Astrocyte (in vitro differentiated cells and primary cell): ENCODE data around the gene SRRM4. TPM values are rescaled to one million over a fixed set of nuclear protein-coding genes. Genes with fewer than 3 reads are reported as not detected.

Experiments used
- DNase-seq: peaks from one replicate; pipeline ENCODE4 v3.0.0-alpha.2; 2010; ENCODE audit warnings: low read depth
- FAIRE-seq: peaks from 2 replicates; lab custom pipeline; 2011; peaks lifted over from hg19 to GRCh38; lab: Jason Lieb, UNC
- H2AFZ ChIP-seq: 2 replicates; pipeline ENCODE4 v1.6.0; 2012; ENCODE audit warnings: low read depth, low read length, inconsistent platforms
- H3K27ac ChIP-seq: 2 replicates; pipeline ENCODE4 v1.5.1; 2011; ENCODE audit warnings: low read depth, low read length, inconsistent platforms
- H3K27me3 ChIP-seq: 2 replicates; pipeline ENCODE4 v1.6.0; 2011; ENCODE audit warnings: low read length, inconsistent platforms; ENCODE audit not compliant: insufficient read depth
- H3K36me3 ChIP-seq: 2 replicates; pipeline ENCODE4 v1.5.1; 2011; ENCODE audit warnings: low read length, inconsistent platforms; ENCODE audit not compliant: insufficient read depth
- H3K4me1 ChIP-seq: 2 replicates; pipeline ENCODE4 v1.5.1; 2011; ENCODE audit warnings: low read length, inconsistent platforms; ENCODE audit not compliant: insufficient read depth
- H3K4me2 ChIP-seq: 2 replicates; pipeline ENCODE4 v1.6.0; 2012; ENCODE audit warnings: low read length, inconsistent platforms
- H3K4me3 ChIP-seq: 2 replicates; pipeline ENCODE4 v1.5.1; 2011; ENCODE audit warnings: low read depth, mild to moderate bottlenecking, low read length, inconsistent platforms; ENCODE audit not compliant: insufficient read depth
- H3K79me2 ChIP-seq: 2 replicates; pipeline ENCODE4 v1.6.0; 2012; ENCODE audit warnings: mild to moderate bottlenecking, low read length, inconsistent platforms; ENCODE audit not compliant: insufficient read depth
- H3K9ac ChIP-seq: 2 replicates; pipeline ENCODE4 v1.6.0; 2012; ENCODE audit warnings: mild to moderate bottlenecking, low read length, inconsistent platforms
- H3K9me3 ChIP-seq: 2 replicates; pipeline ENCODE4 v1.5.1; 2012; ENCODE audit warnings: low read depth, mild to moderate bottlenecking, low read length, inconsistent platforms; ENCODE audit not compliant: insufficient read depth
- H4K20me1 ChIP-seq: 2 replicates; pipeline ENCODE4 v1.6.0; 2012; ENCODE audit warnings: low read length, inconsistent platforms; ENCODE audit not compliant: insufficient read depth
- H3K27ac Mint-ChIP-seq: one replicate; pipeline ENCODE4 v1.8.0; 2021; ENCODE audit warnings: mild to moderate bottlenecking, mixed read lengths; ENCODE audit not compliant: unreplicated experiment
- H3K27me3 Mint-ChIP-seq: one replicate; pipeline ENCODE4 v1.8.0; 2021; ENCODE audit warnings: low read depth, mixed read lengths; ENCODE audit not compliant: unreplicated experiment
- H3K36me3 Mint-ChIP-seq: one replicate; pipeline ENCODE4 v1.8.0; 2021; ENCODE audit warnings: low read depth, mixed read lengths; ENCODE audit not compliant: unreplicated experiment
- H3K4me1 Mint-ChIP-seq: one replicate; pipeline ENCODE4 v1.8.0; 2021; ENCODE audit warnings: low read depth, mixed read lengths; ENCODE audit not compliant: unreplicated experiment
- H3K4me3 Mint-ChIP-seq: one replicate; pipeline ENCODE4 v1.8.0; 2021; ENCODE audit warnings: mild to moderate bottlenecking, moderate library complexity, mixed read lengths; ENCODE audit not compliant: unreplicated experiment
- H3K9me3 Mint-ChIP-seq: one replicate; pipeline ENCODE4 v1.8.0; 2021; ENCODE audit warnings: mild to moderate bottlenecking, mixed read lengths; ENCODE audit not compliant: unreplicated experiment
- CTCF ChIP-seq: IDR thresholded peaks from 2 replicates; pipeline ENCODE4 v1.5.1; 2011; ENCODE audit warnings: low read depth, mild to moderate bottlenecking, inconsistent platforms, low read length, moderate library complexity; ENCODE audit not compliant: insufficient read depth
- EZH2 ChIP-seq: IDR thresholded peaks from 2 replicates; pipeline ENCODE4 v1.6.1; 2012; ENCODE audit warnings: mild to moderate bottlenecking, low read length, inconsistent platforms; ENCODE audit not compliant: insufficient read depth
- total RNA-seq: library from RNA; stranded (reverse); gene quantifications from 2 replicates; pipeline ENCODE4 v1.2.1, GENCODE V29; 2021

SRRM4 gene
- total RNA-seq, 1 donor from 2014 or later = 0.30 TPM

GRCh38 chr12:119044094-119044493 lies 62.8 kb downstream of the SRRM4 start:
- H3K4me1 Mint-ChIP-seq = no peaks in the 10 kb centered on the region
- no peak overlapping the region for H3K4me2 ChIP-seq
- no peak overlapping the region for H3K4me3 Mint-ChIP-seq
- no peaks in the 10 kb centered on the region for H3K27me3 ChIP-seq
- H3K4me1 ChIP-seq = no peaks in the 10 kb centered on the region
- H3K27ac Mint-ChIP-seq = no peak overlapping the region
- no peaks in the 10 kb centered on the region for H4K20me1 ChIP-seq
- H3K36me3 ChIP-seq = no peaks in the 10 kb centered on the region
- DNase-seq (no peak), FAIRE-seq (no peak)
- no peak overlapping the region for H3K27ac ChIP-seq
- H2AFZ ChIP-seq = no peak overlapping the region
- peaks cover 5% of the 10 kb centered on the region for H3K9me3 ChIP-seq
- peaks cover 12% of the 10 kb centered on the region for H3K27me3 Mint-ChIP-seq
- H3K9me3 Mint-ChIP-seq = peaks cover 5% of the 10 kb centered on the region
- TF ChIP-seq CTCF = no peak
- no peak for TF ChIP-seq EZH2
- no peaks in the 10 kb centered on the region for H3K36me3 Mint-ChIP-seq
- H3K79me2 ChIP-seq = no peaks in the 10 kb centered on the region
- H3K4me3 ChIP-seq = no peak overlapping the region
- H3K9ac ChIP-seq = no peak overlapping the region

GRCh38 chr12:119047641-119048040 lies 66.3 kb downstream of the SRRM4 start:
- Histone ChIP-seq H3K4me3 (no peak overlapping the region), H3K79me2 (no peaks in the 10 kb centered on the region), H3K36me3 (no peaks in the 10 kb centered on the region), H3K9me3 (peaks cover 10% of the 10 kb centered on the region), H3K9ac (no peak overlapping the region), H3K4me1 (no peaks in the 10 kb centered on the region), H2AFZ (no peak overlapping the region), H3K4me2 (no peak overlapping the region), H3K27me3 (no peaks in the 10 kb centered on the region), H4K20me1 (no peaks in the 10 kb centered on the region), H3K27ac (no peak overlapping the region)
- FAIRE-seq = no peak
- H3K27ac Mint-ChIP-seq = no peak overlapping the region
- no peak overlapping the region for H3K4me3 Mint-ChIP-seq
- peaks cover 5% of the 10 kb centered on the region for H3K9me3 Mint-ChIP-seq
- no peaks in the 10 kb centered on the region for H3K36me3 Mint-ChIP-seq
- TF ChIP-seq EZH2 (no peak), CTCF (no peak)
- DNase-seq = no peak
- H3K4me1 Mint-ChIP-seq = no peaks in the 10 kb centered on the region
- peaks cover 5% of the 10 kb centered on the region for H3K27me3 Mint-ChIP-seq

GRCh38 chr12:119050663-119051062 lies 69.3 kb downstream of the SRRM4 start:
- H3K4me3 ChIP-seq = no peak overlapping the region
- no peaks in the 10 kb centered on the region for H3K36me3 ChIP-seq
- H3K79me2 ChIP-seq = no peaks in the 10 kb centered on the region
- no peak overlapping the region for H3K4me2 ChIP-seq
- no peak overlapping the region for H3K9ac ChIP-seq
- H3K27ac Mint-ChIP-seq = no peak overlapping the region
- no peaks in the 10 kb centered on the region for H4K20me1 ChIP-seq
- H2AFZ ChIP-seq = no peak overlapping the region
- TF ChIP-seq CTCF = no peak
- TF ChIP-seq EZH2 = no peak
- FAIRE-seq (no peak), DNase-seq (no peak)
- no peaks in the 10 kb centered on the region for H3K4me1 Mint-ChIP-seq
- H3K27me3 ChIP-seq = no peaks in the 10 kb centered on the region
- no peak overlapping the region for H3K27ac ChIP-seq
- no peaks in the 10 kb centered on the region for H3K4me1 ChIP-seq
- peaks cover 5% of the 10 kb centered on the region for H3K9me3 Mint-ChIP-seq
- H3K36me3 Mint-ChIP-seq = no peaks in the 10 kb centered on the region
- no peak overlapping the region for H3K4me3 Mint-ChIP-seq
- H3K27me3 Mint-ChIP-seq = peaks cover 3% of the 10 kb centered on the region
- H3K9me3 ChIP-seq = peaks cover 10% of the 10 kb centered on the region
